HG03064 (cell line): Measurements from ENCODE around the gene GCSH.
"Not testable (repeated sequence)": the region's sequence is repeated elsewhere in the genome, so short reads cannot be mapped to it uniquely, and the experiment has no call there.

Experiments used
- ATAC-seq: cut with Tn5 transposase; IDR thresholded peaks from one replicate; pipeline ENCODE4 v1.9.1; 2021; ENCODE audit warnings: low read depth; ENCODE audit not compliant: unreplicated experiment

Gene GCSH

DNA sequence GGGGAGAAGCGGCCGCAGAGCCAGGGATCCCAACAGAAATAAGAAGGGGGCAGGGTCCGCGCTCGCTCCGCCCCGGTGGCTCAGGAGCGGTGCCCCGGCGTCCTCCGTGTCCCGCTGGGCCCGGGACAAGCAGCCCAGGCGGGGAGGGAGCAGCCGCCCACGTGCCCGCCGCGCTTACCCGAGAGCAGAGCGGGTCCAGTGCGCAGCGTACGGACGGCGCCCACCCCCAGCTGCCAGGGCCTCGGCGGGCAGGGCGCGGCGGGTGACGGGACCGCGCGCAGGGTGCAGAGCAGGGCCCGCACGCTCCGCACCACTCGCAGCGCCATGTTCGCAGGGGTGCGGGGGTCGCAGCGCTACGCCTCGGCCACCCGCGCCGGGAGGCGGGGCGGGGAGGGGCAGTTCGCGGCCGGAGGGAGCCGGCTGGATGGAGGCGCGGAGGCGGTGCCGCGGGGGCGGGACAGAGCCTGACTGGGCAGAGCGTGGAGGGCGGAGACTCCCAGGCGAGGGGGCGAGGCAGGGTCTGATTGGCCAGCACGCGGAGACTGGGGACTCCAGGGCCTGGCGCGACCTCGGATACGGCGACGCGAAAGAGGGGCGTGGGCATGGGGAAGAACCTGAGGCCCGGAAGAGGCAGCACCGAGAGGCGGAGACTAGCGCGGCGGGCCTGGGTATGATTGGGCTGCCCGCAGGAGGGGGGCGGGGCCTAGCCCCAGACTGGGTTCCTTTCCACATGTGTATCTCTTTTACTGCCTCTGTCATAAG is at the start of gene GCSH:
Gene GCSH, minus strand, starts transcription at position 443 of the 762 bp plus-strand sequence. Its CDS starts 117 bp downstream, at position 326.
- peak; percentile 98 for ATAC-seq

DNA sequence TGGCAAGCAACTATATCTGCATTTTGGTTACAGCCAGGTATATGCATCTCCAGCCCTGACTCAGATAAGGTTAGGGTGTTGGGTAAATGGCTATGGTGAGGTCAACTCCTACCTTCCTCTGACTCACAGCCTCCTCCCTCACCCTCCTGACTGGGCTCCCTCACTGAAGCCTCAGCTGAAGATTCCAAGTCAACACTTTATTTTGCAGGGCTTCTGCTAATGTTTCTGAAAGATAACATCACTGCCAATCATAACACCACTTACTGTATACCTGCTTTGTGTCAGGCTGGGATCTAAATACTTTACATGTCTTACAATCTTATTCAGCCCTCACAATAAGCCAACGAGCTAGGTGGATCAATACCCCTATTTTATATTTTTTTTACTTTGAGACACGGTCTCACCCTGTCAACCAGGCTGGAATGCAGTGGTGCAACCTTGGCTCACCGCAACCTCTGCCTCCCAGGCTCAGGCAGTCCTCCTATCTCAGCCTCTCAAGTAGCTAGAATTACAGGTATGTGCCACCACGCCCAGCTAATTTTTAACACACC is 47.8 kb upstream of the GCSH start:
- ATAC-seq, result no peak

DNA sequence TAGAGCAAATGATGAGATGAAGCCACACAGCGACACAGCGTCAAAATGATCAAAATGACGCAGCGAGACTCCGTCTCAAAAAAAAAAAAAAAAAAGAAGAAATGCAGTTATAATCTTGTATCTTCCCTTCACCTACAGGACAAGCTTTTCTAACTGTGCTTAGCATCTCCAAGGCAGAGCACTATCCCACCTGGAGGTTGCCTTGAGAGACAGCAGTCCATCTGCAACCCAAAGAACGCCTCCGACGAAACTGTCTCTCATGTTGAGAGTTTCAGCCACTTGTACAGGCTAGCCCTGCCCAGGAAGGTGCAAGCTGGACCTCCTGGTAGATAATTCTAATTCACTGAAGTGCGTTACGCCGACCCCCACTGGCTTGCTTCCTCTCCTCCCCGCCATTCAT is 46.7 kb upstream of the GCSH start:
- no peak for ATAC-seq

DNA sequence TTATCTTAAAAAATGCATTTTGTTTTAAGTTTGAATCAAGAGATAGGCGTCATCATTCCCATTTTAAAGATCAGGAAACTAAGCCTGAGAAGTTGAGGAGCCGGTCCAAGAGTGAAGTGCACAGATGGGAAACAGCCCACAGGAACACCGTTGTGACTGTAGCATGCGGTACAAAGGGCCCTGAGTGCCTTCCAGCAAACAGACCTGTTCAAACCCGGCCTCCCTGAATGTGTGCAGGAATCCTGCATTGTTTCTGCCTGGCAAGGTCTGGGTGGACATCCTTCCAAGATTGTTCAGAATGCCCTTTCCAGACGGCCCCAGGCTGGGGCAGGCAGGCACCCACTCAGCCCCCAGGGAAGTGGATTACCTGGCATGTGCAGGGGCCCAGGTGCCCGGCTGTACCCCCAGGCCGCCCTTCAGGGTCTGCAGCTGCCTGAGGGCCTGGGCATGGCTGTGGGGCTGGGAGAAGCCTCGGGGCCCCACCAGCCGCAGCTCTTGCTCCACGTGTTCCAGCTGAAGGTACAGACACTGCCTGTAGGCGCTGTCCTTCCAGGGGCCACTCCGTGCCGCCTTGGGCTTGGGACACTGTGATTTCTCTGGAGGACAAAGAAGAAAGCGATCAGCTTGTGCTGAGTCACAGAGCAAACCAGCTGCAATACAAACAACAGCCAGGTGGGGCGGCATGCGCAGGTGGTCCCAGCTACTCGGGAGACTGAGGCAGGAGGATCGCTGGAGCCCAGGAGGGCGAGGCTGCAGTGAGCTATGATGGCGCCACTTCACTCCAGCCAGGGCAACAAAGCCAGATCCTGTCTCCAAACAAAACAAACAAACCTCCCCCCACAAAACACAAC is 45.0 kb upstream of the GCSH start:
- ATAC-seq, result no peak

DNA sequence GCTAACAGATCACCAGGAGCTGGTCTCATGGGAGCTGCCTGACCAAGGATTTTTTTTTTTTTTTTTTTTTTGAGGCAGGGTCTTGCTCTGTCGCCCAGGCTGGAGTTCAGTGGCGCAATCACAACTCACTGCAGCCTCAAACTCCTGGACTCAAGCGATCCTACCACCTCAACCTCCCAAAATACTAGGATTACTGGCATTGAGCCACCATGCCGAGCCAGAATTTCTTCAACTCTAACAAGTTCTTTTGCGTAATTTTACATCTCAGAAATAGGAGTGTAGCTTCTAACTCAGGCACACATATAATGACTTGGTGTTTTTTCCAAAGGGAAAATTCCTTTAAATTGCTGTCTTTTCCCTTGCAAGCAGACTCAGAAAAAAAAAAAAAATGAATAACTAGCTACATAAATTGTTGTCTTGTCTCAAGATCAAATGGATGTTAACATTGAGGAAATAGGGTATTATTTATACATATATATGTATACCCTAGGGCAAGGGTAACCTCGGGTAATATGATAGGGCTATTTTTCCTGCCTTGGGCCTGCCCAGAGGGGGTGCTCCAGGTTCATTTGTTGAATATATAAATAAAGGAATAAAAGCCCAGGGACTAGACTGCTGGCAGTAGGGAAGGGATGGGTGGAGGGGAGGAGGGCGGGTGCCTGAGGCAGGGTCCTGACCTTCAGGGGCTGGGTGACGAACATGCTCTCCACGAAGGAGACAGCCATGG is 42.8 kb upstream of the GCSH start:
- ATAC-seq, result no peak

DNA sequence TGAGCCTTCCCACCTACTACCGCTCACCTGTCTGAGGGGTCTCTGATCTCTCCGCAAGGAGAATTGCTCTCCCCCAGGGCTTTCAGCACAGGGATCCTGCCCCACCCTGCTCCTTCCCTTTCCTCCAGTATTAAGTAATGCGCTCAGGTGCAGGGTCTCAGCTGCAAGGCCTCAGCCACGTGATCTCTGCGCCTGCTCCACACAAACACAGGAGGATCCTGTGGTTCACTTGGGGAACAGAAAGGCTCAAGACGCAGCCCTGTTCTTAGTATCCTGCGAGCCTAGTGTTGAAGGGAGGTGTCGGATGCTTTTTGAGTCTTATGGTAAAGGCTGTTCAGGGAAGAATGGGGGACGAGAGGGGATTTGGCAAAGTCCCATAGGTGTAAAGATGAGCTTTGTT is 41.6 kb upstream of the GCSH start:
- no peak for ATAC-seq

DNA sequence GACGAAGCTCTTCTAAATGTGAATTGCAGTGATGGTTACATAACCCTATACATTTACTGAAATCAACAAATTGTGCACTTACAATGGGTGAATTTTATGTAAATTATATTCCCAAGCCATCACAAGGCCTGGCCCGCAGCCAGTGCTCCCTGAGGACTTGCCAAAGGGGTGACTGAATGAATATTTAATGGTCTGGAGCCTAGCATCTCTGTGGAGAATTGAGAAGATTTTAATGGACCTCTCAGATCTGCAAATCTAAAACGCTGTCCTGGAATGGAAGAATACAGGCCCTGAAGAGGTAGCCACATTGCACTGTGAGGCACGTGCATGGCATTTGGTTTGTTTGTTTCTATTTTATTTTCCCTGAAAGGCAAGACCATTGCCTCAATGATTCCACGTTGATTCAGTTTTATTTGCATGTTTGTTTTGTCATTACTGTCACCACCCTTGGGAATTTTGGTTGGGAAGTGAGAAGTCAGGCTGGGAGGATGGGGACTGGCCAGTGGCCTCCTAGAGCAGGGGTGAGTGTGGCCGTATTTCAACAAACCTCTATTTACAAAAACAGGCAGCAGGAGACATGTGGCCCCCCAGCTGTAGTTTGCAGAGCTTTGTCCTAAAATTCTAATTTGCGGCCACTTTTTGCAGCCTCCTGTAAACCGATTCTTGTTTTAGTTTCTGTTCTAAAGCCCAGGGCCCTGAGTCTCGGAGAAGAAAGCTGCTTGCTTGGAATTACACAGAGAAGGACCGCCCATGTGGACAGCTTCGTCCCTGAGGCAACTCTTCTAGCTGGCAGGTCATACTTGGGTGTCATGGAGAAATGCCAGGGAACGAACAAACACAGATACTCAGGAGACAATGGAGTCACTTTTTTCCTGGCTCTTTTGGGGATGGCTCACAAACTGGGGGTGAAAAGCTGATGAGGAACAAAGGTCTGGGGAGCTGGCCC is 40.5 kb upstream of the GCSH start:
- no peak for ATAC-seq

DNA sequence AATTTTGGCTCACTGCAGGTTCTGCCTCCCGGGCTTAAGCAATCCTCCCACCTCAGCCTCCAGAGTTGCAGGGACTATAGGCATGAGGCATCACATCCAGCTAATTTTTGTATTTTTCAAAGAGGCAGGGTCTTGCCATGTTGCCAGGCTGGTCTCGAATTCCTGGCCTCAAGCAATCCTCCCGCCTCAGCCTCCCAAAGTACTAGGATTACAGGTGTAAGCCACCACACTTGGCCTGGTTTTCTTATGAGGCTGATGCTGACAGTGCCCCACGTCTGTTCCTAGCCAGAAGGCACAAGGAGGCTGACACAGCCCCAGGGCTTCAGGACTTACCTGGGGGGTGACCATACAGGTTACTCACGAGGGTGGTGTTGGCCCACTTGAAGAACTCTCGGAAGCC is 33.9 kb upstream of the GCSH start:
- no peak for ATAC-seq

DNA sequence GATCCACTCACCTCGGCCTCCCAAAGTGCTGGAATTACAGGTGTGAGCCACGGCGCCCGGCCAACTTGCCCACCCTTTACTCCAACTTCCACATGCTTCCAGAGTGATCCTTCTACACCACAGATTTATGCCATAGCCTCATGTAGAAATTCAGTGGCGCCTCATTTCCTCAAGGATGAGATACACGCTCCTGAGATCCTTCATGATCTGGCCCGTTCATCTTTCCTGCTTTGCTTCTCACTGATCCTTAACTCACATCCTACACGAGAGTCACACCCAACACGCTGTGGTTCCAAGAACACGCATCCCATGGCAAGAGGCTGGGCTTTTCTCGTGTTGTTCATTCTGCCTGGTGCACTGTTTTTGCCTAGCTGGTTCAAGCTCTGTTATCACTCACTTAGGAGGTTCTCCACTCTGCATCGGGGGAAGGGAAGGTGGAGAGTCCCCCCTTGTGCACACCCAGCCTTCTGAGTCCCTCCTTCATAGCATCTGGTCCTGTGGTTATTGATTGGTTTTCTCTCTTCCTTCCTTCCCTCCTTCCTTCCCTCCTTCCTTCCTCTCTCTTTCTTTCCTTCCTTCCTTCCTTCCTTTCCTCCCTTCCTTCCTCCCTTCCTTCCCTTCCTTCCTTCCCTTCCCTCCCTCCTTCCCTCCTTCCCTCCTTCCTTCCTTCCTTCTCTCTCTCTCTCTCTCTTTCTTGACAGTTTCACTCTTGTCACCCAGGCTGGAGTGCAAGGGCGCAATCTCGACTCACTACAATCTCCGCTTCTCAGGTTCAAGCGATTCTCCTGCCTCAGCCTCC is 32.7 kb upstream of the GCSH start:
- ATAC-seq, result no peak

DNA sequence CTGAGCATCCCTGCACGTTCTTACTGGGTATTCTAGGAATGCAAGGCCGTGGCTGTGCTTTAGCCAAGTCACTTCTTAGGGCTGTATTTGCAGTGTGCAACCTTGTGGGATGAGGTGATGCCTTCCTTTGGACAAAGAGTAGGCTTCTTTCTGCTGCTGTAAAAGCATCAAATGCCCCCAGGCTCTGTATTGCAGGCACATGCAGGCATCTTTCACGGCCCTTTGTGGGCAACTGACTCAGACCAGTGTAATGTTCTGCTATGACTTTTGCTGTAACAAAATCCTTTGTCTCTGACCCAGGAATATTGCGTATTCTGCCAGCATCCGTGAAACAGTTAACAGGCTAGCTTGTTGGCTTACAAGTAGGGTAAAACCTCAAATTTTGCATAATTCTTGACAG is 30.9 kb upstream of the GCSH start:
- ATAC-seq, result no peak

DNA sequence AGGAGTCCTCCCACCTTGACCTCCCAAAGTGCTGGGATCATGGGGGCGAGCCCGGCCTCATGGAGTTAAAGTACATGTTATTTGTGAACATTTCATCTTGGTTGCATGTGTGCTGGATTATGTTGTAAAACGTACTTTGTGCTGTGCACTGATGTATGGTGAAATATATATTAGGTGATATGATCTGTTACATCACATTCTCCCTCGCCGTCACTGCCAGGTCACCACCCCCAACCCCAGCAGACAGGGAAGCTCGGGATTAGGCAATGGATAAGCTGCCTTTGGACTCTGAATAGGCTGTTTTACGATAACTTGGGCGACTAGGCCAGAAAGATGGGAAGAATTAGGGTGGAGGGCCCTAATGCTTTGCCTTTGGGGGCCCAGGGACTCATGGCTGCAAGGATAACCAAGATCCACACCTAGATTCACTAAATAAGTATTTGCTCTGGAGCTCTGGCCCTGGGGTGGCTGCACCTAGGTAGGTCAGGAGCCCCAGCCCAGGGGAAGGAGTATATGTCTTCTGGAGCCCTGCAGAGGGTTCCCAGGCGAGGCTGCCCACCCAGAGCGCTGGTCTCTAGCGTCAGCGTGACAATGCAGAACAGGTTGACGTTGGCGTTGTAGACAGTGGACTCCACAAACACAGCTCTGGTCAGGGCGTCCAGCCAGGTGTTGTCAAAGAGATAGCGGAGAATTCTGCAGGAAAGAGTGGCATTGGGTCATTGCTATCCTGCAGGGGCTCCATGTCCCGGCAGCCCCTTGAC is 27.1 kb upstream of the GCSH start:
- ATAC-seq, result no peak

DNA sequence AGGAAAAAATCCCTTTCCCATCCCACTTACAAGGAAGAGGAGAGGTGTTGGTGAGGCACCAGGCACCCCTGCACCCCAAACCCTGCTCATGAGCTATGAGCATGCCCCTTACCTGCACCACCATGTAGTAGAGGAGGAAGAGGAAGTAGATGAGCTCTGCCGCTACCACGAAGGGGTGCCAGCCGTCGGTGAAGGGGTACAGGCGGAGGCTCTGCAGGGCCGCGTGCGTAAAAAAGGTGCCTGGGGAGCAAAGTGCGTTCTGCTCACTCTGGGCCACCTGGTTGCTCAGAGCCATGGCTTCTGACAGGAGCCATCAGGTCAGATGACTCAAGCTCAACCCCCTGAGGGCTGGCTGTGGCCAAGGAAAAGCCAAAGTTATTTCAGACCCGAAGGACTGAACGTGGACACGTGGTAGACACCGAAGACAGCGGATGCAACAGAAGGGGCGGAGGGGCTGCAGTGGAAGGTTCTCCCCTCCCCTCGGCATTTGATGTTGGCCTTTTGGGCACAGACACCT is 25.3 kb upstream of the GCSH start:
- ATAC-seq, result no peak

DNA sequence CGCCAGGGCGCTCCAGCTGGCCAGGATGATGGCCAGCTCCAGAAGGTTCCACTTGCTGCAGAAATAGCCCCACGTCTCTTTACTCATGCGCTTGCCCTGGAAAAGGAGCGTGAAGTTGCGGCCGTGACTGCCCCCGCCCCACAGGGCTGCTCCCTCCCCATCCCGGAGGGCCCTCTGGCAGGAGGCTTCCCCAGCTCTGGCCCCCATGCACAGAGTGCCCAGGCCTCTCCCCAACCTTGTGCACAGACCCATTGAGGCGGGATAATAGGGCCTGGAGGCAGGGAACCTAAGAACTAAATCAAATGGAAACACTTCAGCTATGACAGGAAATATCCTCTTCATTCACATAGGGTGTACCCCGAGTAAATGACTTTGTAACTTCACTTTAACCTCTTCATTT is 21.2 kb upstream of the GCSH start:
- ATAC-seq, result no peak

DNA sequence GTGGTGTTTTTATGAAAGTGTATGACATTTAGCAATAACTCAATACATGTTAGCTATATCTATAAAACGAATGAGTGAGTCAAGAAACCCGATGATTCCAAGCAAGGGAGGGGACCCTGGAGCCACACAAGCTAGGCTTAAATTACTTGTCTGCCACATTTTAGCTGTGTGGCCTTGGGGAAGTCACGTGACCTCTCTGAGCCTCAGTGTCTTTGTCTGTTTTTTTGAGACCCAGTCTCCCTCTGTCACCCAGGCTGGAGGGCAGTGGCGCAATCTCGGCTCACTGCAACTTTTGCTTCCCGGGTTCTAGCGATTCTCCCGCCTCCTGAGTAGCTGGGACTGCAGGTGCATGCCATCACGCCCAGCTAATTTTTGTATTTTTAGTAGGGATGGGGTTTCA is 20.1 kb upstream of the GCSH start:
- no peak for ATAC-seq

DNA sequence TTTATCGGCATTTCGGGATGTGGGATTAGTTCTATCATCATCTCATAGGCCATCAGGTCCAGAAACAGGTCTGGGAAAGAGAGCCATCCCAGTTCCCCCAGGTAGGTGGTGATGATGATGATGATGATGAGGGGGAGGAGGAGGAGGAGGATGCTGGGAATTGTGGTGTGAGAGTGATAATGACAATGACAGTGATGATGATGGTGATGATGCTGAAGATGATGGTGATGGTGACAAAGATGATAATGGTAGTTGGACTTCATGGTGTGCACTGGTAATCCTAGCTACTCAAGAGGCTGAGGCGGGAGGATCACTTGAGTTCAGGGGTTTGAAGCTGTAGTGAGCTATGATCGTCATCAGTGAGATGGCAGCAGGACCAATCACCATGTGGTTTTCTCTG is 16.3 kb upstream of the GCSH start:
- ATAC-seq, result no peak

DNA sequence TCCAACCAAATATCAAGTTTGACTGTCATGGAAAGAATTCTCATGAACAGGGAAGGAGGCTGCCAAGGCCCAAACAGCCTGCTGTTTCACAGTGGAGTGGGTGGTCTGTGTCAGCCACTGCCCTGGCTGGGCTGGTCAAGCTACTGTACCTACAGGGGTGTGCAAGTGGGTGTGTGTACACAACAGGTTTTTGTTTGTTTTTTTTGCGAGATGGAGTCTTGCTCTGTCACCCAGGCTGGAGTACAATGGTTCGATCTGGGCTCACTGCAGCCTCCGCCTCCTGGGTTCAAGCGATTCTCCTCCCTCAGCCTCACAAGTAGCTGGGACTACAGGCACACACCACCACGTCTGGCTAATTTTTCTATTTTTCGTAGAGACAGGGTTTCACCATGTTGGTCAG is 13.1 kb upstream of the GCSH start:
- ATAC-seq, result not testable (repeated sequence)

DNA sequence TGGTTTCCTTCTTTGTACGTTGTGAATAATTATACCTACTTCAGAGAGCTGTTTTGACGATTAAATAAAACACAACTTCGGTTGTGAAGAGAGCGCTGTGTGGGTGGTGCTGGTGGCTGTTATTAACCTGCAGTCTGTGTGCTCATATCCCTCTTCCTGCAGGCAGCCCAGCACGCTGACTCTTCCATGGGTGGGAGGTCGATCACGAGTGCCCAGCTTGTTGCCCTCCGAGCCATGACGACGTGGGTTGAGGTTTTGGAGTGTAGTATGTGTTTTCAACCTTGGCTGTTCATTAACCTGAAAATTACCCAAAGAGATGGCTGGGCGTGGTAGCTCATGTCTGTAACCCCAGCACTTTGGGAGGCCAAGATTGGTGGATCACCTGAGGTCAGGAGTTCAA is 11.3 kb upstream of the GCSH start:
- ATAC-seq, result no peak

DNA sequence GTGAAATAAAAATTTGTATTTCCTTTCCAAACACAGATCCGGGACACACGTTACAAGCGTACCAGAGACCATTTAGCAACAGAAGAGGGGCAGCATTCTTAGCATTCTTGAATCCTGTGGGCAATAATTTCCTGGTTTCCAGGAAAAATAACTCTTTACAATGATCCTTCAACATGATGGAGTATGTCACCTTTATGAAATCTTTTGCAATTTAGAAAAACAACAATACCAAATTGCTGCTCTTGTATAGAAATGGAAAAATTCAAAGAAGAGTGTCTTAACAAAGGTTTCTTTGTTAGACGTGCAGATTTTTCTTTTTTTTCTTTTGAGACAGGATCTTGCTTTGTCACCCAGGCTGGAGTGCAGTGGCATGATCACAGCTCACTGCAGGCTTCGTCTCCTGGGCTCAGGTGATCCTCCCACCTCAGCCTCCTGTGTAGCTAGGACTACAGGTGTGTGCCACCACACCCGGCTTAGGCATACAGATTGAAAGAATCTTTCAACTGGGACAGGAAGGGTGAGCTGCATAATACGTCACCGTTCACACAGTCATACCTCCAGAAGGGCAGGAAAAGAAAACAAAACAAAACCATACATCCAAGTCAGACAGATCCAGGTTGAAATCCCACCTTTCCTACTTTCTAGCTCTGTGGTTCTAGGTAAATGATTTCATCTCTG is 10.8 kb upstream of the GCSH start:
- no peak for ATAC-seq
